ENCODE data around the gene PRADC1. TPM values are rescaled to one million over a fixed set of nuclear protein-coding genes. Genes with fewer than 3 reads are reported as not detected.

The PRADC1 gene
- total and polyA plus RNA-seq, 4 donors = 12.1 to 41.4 (median 30.6) TPM

- TF ChIP-seq RXRA (IDR thresholded peaks at IDR 0.05) (no peak), SP1 (IDR thresholded peaks at IDR 0.05) (no peak), HNF4G (IDR thresholded peaks at IDR 0.05) (no peak), YY1 (IDR thresholded peaks at IDR 0.05) (no peak), NR2F2 (IDR thresholded peaks at IDR 0.05) (no peak), REST (IDR thresholded peaks at IDR 0.05) (no peak), JUND (IDR thresholded peaks at IDR 0.05) (no peak), ATF3 (IDR thresholded peaks at IDR 0.05) (no peak), TAF1 (conservative IDR thresholded peaks at IDR 0.05) (no peak), RAD21 (IDR thresholded peaks at IDR 0.05) (peak; percentile 72 to 81), ZBTB33 (IDR thresholded peaks at IDR 0.05) (no peak), EGR1 (IDR thresholded peaks at IDR 0.05; ENCODE audit: low read depth in 2 of 2) (no peak), MAX (IDR thresholded peaks at IDR 0.05) (no peak), HNF4A (conservative IDR thresholded peaks at IDR 0.05) (peak in 1 of 2 donors; percentile 48), CTCF (IDR thresholded peaks at IDR 0.05; ENCODE audit: low read depth, low read length, missing input control) (peak; percentile 83)
- H3K9me3 ChIP-seq (ENCODE audit: control insufficient read depth in 4 of 4, low read length in 3 of 4) = no peaks in the 10 kb centered on the region
- peaks cover 4 to 23% (median 12%) of the 10 kb centered on the region in 4 donors for H3K4me1 ChIP-seq (ENCODE audit: control insufficient read depth in 4 of 4, insufficient read depth in 4 of 4, low read length in 3 of 4)
- H3K27ac ChIP-seq (ENCODE audit: low read depth in 1 of 2, low read length in 2 of 2) = no peak overlapping the region
- no peak overlapping the region for H3K9ac ChIP-seq (ENCODE audit: low read depth in 1 of 2, low read length in 2 of 2)
- WGBS = 56% methylated on average over 20 of the region's 20 CpGs
- H3K4me3 ChIP-seq (ENCODE audit: low read depth in 1 of 3, low read length in 3 of 3) = no peak overlapping the region
- no peaks in the 10 kb centered on the region for H3K36me3 ChIP-seq (ENCODE audit: control insufficient read depth in 4 of 4, insufficient read depth in 3 of 4, low read depth in 1 of 4, low read length in 3 of 4)
- DNase-seq (ENCODE audit: low spot score) = peak; percentile 77
- no peaks in the 10 kb centered on the region for H3K27me3 ChIP-seq (ENCODE audit: control insufficient read depth in 4 of 4, insufficient read depth in 4 of 4, low read length in 3 of 4)
Observed at GRCh38 chr2:73212448-73213176, 20.4 kb downstream of the PRADC1 start.

DNA sequence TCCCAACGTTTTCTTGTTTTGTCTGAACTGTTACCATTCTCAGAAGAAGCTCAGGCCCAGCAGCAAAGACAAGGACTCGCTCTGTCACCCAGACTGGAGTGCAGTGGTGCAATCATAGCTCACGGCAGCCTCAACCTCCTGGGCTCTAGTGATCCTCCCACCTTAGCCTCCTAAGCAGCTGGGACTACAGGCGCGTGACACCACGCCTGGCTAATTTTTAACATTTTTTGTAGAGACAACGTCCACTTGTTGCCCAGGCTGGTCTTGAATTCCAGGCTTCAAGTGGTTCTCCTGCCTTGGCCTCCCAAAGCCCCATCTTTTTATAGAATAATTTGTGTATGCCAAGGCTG, 21.0 kb downstream of the PRADC1 start:
- no peaks in the 10 kb centered on the region for H3K9me3 ChIP-seq (ENCODE audit: control insufficient read depth in 4 of 4, low read length in 3 of 4)
- WGBS = 74% methylated on average over 7 of the region's 7 CpGs
- no peaks in the 10 kb centered on the region for H3K27me3 ChIP-seq (ENCODE audit: control insufficient read depth in 4 of 4, insufficient read depth in 4 of 4, low read length in 3 of 4)
- H3K36me3 ChIP-seq (ENCODE audit: control insufficient read depth in 4 of 4, insufficient read depth in 3 of 4, low read depth in 1 of 4, low read length in 3 of 4) = no peaks in the 10 kb centered on the region
- H3K9ac ChIP-seq (ENCODE audit: low read depth in 1 of 2, low read length in 2 of 2) = no peak overlapping the region
- peaks cover 4 to 23% (median 12%) of the 10 kb centered on the region in 4 donors for H3K4me1 ChIP-seq (ENCODE audit: control insufficient read depth in 4 of 4, insufficient read depth in 4 of 4, low read length in 3 of 4)
- no peak for DNase-seq (ENCODE audit: low spot score)
- no peak overlapping the region for H3K27ac ChIP-seq (ENCODE audit: low read depth in 1 of 2, low read length in 2 of 2)
- H3K4me3 ChIP-seq (ENCODE audit: low read depth in 1 of 3, low read length in 3 of 3) = no peak overlapping the region
- TF ChIP-seq SP1 (IDR thresholded peaks at IDR 0.05) = no peak
- no peak for TF ChIP-seq CTCF (IDR thresholded peaks at IDR 0.05; ENCODE audit: low read depth, low read length, missing input control)
- no peak for TF ChIP-seq ZBTB33 (IDR thresholded peaks at IDR 0.05)
- TF ChIP-seq JUND (IDR thresholded peaks at IDR 0.05) = no peak
- TF ChIP-seq HNF4A (conservative IDR thresholded peaks at IDR 0.05) = no peak
- TF ChIP-seq FOXA2 (IDR thresholded peaks at IDR 0.05) = no peak
- TF ChIP-seq EGR1 (IDR thresholded peaks at IDR 0.05; ENCODE audit: low read depth in 2 of 2) = no peak
- no peak for TF ChIP-seq YY1 (IDR thresholded peaks at IDR 0.05)
- TF ChIP-seq HNF4G (IDR thresholded peaks at IDR 0.05) = no peak

Measured in liver (tissue), 9 donors.